Sciatic nerve (tissue), 2 donors: ENCODE measurements around the gene DNAJC9. TPM values are rescaled to one million over a fixed set of nuclear protein-coding genes. Genes with fewer than 3 reads are reported as not detected.

Experiments
- ATAC-seq: fragments of 200-7000 bp; cut with Tn5 transposase; one replicate; pipeline ENCODE4 v1.9.1; 2020; ENCODE audit warnings: mild to moderate bottlenecking, moderate library complexity
- DNase-seq: peaks from one replicate; pipeline ENCODE4 v3.0.0-alpha.2; 2020; ENCODE audit warnings: low spot score
- intact Hi-C: fragments of 100-400 bp; cut with DNase I; formaldehyde crosslinking; loops from one replicate; pipeline ENCODE4 v1.14.2; 2022
- total RNA-seq: library from RNA; stranded (reverse); fragmentation: NEBNext Ultra II Directional; extraction: Animal tissue kit (Norgen Biotek cat#: 25700); gene quantifications from one replicate; pipeline ENCODE4 v1.2.1, GENCODE V29; 2021
- donor health status: DM: no; HTN: no; CAD: no.
- donor health status: DM: no; HTN: no; CAD: no.

The DNAJC9 gene
- total RNA-seq, 1 donor from 2014 or later: 13.1 TPM

- ATAC-seq (no peak), DNase-seq (no peak)
- intact Hi-C loops: no loop called here
These were observed 39.2 kb downstream of the DNAJC9 start for GRCh38 chr10:73207883-73208282.

GRCh38 chr10:73206385-73206784 is 40.7 kb downstream of the DNAJC9 start:
- ATAC-seq (no peak), DNase-seq (no peak)
- intact Hi-C loops: no loop called here

- intact Hi-C loops: no loop called here
- DNase-seq (no peak), ATAC-seq (no peak)
These were observed 41.2 kb downstream of the DNAJC9 start for GRCh38 chr10:73205890-73206289.

GRCh38 chr10:73205081-73205480 is 42.0 kb downstream of the DNAJC9 start:
- intact Hi-C loops: no loop called here
- DNase-seq: no peak

More at GRCh38 chr10:73205081-73205480, 42.0 kb downstream of the DNAJC9 start:
- no peak for ATAC-seq

Other genes with a start within 250 kb of the DNAJC9 start
- gene P4HA1, start 150.4 kb downstream of the DNAJC9 start, total RNA-seq: 51.8 TPM
- gene NUDT13, start 136.8 kb downstream of the DNAJC9 start, total RNA-seq: 2.2 TPM
- 24.7 TPM for gene ECD, start 79.2 kb downstream of the DNAJC9 start, total RNA-seq
- 25.6 TPM for gene FAM149B1, start 79.1 kb downstream of the DNAJC9 start, total RNA-seq
- 40.6 TPM for gene MRPS16, start 5.4 kb upstream of the DNAJC9 start, total RNA-seq
- 6.6 TPM for gene CFAP70, start 111.6 kb upstream of the DNAJC9 start, total RNA-seq
- gene ANXA7, start 166.8 kb upstream of the DNAJC9 start, total RNA-seq: 109 TPM
- gene MSS51, start 186.3 kb upstream of the DNAJC9 start, total RNA-seq: 5.2 TPM
- 63.1 TPM for gene PPP3CB, start 248.8 kb upstream of the DNAJC9 start, total RNA-seq